Astrocyte of the cerebellum (primary cell): ENCODE measurements around the gene CCNJL.
"Not testable (repeated sequence)": the region's sequence is repeated elsewhere in the genome, so short reads cannot be mapped to it uniquely, and the experiment has no call there.

ENCODE experiments used
- DNase-seq: peaks from one replicate; pipeline ENCODE4 v3.0.0-alpha.2; 2011; ENCODE audit warnings: low read depth
- H3K4me3 ChIP-seq: 2 replicates; pipeline ENCODE4 v1.5.1; 2011; ENCODE audit warnings: mild to moderate bottlenecking, low read depth, low read length, moderate library complexity
- CTCF ChIP-seq: IDR thresholded peaks from 2 replicates; pipeline ENCODE4 v1.5.1; 2012; ENCODE audit warnings: low read length, low read depth, moderate library complexity, mild to moderate bottlenecking; ENCODE audit errors: missing control alignments
- in situ Hi-C: cut with HindIII; loops from 2 replicates; pipeline ENCODE4 v1.10.0; 2017; ENCODE audit warnings: low sequenced_read_pairs

Gene CCNJL

GRCh38 chr5:160254706-160255105 lies 57.7 kb downstream of the CCNJL start:
- DNase-seq = no peak
- in situ Hi-C loops = loop anchor here (5.0 kb wide), 1 partner anchor 53 kb away; no protein-coding TSS in a partner anchor

GRCh38 chr5:160253441-160253840 lies 58.9 kb downstream of the CCNJL start:
- DNase-seq = no peak
- in situ Hi-C loops = loop anchor here (5.0 kb wide), 1 partner anchor 54 kb away; no protein-coding TSS in a partner anchor
- H3K4me3 ChIP-seq = no peak overlapping the region
- no peak for TF ChIP-seq CTCF

More at GRCh38 chr5:160254706-160255105, 57.7 kb downstream of the CCNJL start:
- no peak for TF ChIP-seq CTCF
- no peak overlapping the region for H3K4me3 ChIP-seq

- no peak for DNase-seq
- H3K4me3 ChIP-seq = no peak overlapping the region
- TF ChIP-seq CTCF = no peak
- in situ Hi-C loops = loop anchor here (5.0 kb wide), 1 partner anchor 54 kb away; no protein-coding TSS in a partner anchor
Measured at GRCh38 chr5:160252916-160253315, 59.4 kb downstream of the CCNJL start.

- no peak for TF ChIP-seq CTCF
- in situ Hi-C loops = loop anchor here (5.0 kb wide), 1 partner anchor 56 kb away; no protein-coding TSS in a partner anchor
- no peak overlapping the region for H3K4me3 ChIP-seq
- no peak for DNase-seq
Measured at GRCh38 chr5:160251406-160252155, 60.8 kb downstream of the CCNJL start.

GRCh38 chr5:160250826-160251225 lies 61.5 kb downstream of the CCNJL start:
- in situ Hi-C loops = loop anchor here (5.0 kb wide), 1 partner anchor 56 kb away; no protein-coding TSS in a partner anchor
- H3K4me3 ChIP-seq = no peak overlapping the region
- DNase-seq = no peak
- TF ChIP-seq CTCF = no peak

- DNase-seq = no peak
Measured at GRCh38 chr5:160250226-160250625, 62.1 kb downstream of the CCNJL start.

GRCh38 chr5:160249570-160249969 lies 62.8 kb downstream of the CCNJL start:
- DNase-seq, H3K4me3 ChIP-seq, in situ Hi-C loops: not testable (repeated sequence)

More at GRCh38 chr5:160250226-160250625, 62.1 kb downstream of the CCNJL start:
- no peak for TF ChIP-seq CTCF
- no peak overlapping the region for H3K4me3 ChIP-seq
- in situ Hi-C loops = loop anchor here (5.0 kb wide), 1 partner anchor 57 kb away; no protein-coding TSS in a partner anchor
